GM19043 (cell line): ENCODE data around the gene ADRB2.
"Not testable (repeated sequence)": the region's sequence is repeated elsewhere in the genome, so short reads cannot be mapped to it uniquely, and the experiment has no call there.

Experiments
- ATAC-seq: cut with Tn5 transposase; IDR thresholded peaks from one replicate; pipeline ENCODE4 v1.9.1; 2021; ENCODE audit warnings: low read depth; ENCODE audit not compliant: unreplicated experiment

The ADRB2 gene

DNA sequence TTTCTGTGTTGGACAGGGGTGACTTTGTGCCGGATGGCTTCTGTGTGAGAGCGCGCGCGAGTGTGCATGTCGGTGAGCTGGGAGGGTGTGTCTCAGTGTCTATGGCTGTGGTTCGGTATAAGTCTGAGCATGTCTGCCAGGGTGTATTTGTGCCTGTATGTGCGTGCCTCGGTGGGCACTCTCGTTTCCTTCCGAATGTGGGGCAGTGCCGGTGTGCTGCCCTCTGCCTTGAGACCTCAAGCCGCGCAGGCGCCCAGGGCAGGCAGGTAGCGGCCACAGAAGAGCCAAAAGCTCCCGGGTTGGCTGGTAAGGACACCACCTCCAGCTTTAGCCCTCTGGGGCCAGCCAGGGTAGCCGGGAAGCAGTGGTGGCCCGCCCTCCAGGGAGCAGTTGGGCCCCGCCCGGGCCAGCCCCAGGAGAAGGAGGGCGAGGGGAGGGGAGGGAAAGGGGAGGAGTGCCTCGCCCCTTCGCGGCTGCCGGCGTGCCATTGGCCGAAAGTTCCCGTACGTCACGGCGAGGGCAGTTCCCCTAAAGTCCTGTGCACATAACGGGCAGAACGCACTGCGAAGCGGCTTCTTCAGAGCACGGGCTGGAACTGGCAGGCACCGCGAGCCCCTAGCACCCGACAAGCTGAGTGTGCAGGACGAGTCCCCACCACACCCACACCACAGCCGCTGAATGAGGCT, at the start of gene ADRB2:
ADRB2 (plus strand) TSS at position 559 of the 686 bp plus-strand sequence. CDS start 221 bp downstream, outside the sequence.
- peak; percentile 95 for ATAC-seq

DNA sequence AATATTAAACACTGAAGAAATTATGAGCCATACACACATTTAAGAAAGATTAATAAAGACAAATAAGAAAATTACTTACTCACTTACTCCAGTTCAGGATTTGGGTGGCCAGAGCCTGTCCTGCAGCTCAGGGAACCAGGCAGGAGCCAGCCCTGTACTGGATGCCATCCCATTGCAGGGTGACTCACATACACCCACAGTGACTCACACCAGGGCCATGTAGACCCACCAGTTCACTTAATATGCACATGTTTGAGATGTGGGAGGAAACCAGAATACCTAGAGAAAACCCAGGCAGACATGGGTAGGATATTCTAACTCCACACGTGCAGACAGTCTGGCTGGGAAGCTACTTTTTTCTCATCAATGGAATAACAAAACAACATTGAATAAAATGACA, 49.6 kb upstream of the ADRB2 start:
- no peak for ATAC-seq

DNA sequence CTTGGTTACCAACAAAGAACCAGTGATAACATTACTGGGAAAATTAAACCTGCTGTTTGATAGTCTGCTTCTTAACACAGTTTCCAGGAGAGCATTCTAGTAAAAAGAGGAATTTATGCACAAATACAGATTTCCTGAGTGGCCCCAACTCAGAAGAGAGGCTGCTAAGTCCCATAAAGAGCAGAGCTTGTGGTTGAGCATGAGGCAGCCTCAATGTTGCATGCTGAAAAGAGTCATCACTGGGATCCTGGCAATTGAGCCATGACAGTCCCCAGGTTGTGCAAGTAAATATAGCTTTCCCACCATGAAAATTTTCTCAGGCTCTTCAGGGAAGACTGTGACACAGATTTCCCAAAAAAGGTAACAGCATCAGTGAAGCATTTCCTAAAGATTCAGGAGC, 47.5 kb upstream of the ADRB2 start:
- no peak for ATAC-seq

DNA sequence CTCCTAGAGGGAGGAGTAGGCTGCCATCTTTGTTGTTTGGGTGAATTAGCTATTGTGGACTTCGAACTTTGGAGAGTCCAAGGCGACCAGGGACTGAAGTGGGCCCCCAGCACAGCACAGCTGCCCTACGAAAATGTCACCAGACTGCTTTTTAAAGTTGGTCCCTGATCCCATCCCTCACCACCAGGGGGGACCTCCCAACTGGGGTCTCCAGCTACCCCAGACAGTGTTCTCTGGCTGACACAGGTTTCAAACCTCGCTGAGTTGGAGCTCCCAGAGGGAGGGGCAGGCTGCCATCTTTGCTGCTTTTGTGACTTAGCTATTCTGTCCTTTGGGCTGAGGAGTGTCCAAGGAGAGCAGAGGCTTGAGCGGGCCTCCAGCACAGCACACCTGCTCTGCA, 45.7 kb upstream of the ADRB2 start:
- no peak for ATAC-seq

DNA sequence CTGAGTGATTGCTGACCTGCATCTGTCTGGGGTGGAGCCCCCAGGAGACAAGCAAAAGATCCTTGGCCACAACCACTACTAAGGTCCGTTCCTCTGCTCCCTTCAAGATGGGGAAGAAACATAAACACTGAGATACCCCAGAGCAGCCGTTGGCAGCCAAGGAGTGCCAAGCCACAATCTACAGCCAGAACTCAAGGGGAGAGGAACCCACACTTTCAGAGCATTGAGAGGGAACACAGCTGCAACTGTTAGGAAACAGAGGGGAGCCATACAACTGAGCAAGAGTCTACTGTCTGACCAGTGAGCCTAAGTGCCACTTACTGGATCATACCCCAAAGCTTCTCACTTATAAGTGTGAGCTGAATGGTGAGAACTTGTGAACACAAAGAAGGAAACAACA, 44.6 kb upstream of the ADRB2 start:
- ATAC-seq: no peak

DNA sequence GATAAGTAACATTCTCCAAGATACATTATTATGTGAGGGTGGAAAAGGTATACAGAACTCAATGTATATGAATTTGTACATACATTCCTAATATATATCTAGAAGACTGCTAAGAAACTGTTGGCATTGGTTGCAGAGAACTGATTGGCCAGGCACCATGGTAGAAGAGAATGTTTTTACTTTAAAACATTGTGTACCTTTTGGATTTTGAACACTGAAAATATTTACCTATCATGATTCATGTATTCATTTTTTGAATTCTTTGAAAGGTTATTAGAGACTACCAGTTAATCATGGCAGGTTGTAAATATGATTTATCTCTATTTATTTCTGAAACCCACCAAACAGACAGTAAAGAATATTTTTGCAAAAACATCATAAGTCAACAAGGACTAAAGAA, 41.2 kb upstream of the ADRB2 start:
- no peak for ATAC-seq

DNA sequence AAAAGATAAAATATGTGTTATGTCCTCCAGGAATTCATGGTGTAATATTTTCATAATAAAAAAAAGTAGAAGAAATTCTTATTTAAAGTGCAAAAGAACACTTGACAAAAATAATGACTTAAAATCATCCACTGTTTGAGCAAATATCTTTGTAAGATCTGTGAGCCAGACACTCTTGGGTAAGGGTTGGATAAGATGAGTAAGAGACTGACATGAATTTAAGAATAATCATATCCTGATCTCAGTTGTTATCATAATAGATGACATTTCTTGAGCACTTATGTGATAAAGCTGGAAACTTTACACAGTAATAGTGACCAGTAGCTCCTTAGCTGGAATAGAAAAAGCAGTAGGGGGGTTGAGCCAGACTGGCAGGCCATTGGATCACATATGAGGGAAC, 40.0 kb upstream of the ADRB2 start:
- ATAC-seq: no peak

DNA sequence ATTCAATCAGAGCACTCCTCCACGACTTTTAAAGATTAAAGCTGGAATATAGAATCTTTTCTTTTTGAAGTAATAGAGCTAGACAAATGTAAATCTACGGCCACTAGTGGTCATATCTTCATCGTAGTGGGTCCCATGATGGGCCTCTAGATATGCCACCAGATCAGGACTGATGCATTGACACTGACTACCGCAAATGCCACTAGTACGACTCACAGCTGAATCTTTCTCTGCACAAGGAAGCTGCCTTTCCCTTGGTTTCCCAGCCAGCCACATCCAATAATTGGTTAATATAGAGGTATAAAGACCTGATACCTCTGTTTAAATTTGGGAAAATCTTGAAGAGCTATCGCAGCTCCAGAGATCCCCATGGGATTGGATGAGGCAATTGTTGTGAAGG, 37.8 kb upstream of the ADRB2 start:
- ATAC-seq: no peak

DNA sequence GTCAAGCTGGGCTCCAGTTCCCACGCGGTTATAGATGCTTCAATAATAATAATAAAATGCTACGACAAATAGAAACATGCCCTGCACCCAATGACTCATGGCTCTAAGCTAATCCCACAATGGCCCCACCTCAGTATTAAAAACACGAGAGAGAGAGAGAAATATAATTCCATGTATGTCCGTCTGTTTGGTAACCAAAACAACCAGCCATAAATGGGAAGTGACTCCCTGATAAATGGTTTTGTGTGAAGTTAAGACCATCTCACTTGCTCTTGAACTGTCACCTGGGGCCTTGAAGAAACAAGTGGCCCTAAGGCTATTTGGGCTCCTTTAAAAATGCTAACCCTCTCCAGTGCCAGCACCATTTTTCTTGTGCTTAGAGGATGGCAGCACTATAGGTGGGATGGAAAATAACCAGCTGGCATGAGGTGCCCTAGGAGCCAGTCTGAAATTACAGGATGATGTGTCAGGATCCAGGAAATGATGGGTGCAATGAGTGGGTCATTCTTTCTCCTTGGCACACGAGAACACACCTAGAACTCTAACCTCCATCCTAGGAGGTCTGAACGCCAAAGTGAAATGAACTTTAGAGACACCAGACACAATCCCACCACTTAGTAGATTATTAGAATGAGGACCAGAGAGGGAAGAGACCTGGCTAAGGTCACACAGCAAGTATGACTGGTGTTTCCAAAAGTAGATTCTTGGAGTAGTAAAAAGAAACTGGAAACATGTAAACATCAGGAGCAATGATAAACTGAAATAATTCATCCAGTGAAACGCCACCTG, 35.7 kb upstream of the ADRB2 start:
- ATAC-seq: peak; percentile 14

DNA sequence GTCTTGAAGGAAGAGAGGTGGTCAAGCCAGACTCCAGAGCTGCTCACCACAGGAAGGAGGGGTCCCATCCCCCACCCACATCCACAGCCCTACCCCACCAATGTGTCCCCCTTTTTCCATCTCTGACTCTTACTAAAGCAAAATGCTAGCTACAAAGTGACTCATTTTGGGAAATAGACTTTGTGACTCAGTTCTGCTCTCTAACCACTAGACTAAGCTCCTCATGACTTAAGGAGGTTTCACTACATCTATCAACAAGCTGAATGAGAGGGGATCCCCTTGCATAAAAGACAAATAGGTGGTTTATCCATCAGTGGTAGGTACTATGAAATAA, 35.1 kb upstream of the ADRB2 start:
- peak; percentile 95 for ATAC-seq

DNA sequence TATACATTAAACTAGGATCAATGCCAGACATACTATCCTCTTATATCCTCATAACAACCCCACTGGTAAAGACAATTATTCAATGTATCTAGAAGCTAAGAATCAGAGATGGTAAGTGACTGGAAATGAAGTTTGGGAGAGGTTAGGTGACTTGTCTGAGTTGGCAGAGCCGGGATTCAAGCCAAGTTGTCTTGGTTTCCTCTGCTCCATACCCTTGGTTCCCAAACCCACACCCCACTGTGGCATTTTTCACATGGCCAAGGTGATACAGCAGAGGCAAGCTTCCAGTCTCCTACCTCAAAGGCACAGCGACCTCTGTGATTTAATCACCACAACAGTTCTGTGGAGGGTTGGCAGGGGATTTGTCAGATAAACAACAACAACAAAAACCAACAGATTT, 34.7 kb upstream of the ADRB2 start:
- no peak for ATAC-seq

DNA sequence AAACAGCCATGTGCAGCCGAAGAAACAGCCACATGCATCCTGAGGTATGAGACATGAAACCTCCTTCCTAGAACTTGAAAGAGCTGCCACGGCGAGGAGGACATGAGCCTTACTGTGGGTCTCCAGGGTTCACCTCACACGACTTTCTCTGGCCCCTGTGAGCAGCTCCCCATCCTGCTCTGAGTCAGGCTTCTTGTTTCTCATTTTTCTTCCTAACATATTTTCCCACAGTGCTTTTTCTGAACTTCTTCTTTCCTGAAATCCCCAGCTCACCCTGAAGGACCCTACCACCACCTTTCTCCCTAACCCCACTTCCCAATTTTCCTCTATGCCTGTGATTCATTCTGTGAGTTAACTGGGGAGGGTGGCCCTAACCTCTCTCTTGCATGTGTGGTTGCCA, 33.7 kb upstream of the ADRB2 start:
- no peak for ATAC-seq

DNA sequence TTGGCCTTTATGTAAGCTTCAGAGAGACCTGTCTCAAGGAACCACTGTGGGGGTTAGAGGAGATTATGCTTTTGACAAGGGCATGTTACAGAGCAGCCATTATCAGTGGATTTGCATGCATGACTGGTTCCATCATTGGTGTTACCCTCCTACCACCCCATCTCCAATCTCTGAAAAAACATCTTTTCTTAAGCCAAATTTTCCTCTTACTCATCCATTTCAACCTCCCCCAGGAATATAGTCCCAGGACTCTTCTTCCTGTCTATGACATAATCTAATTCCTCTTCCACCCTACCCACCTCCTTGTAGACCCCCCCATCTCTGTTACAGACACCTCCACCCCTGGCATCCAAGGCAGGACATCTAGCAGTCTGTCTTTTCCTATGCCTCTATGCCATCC, 33.1 kb upstream of the ADRB2 start:
- no peak for ATAC-seq

DNA sequence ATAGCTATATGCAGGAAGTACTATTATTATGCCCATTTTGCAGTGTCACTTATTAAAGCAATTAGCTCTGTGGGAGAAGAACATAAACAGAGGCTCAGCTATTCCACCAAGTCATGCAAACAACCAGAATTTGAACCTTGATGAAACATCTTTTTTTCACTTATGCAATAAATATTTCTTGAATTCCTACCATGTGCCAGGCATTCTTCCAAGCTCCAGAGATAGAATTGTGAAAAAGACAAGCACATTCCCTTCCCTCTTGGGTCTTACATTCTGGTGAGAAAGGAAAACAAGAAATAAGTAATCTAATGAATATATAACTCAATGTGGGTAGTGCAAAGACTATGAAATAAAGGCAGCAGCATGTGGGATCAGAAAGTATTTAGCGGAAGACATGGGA, 32.1 kb upstream of the ADRB2 start:
- no peak for ATAC-seq

DNA sequence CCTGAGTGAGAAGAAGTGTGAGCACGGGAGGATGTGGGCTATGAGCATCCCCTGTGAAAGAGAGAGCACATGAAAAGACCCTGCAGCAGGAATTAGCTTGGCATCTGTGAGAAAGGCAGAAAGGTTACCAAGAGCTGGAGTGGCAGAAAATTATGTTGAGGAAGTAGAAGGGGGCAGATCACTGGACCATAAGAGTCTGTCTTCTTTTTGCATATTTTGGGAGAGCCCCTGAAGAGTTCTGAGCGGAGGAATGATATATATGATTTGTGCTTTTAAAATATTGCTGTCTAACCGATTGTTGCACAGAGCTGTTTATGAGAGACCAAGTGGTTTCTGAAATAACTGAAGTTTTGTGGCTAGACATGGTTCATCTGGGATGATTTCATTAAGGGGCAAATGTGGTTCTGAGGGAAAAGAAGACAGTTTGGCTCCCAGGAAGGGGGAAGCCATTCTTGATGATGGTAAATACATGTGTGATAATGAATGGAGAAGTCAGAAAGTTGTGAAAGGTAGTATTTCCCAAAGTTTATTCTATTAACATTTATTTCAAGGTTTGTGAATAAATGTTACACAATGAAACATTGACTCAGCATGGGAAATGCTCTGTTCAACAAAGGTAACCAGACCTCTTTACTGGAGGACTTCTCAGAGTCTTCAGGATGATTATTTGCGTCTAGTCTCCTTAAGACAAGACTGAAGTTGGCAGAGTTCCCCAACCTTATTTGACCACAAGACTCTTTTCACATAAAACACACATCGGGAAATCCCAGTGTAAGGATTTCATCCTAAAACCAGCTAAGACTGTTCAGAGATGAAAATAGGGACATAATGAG, 31.5 kb upstream of the ADRB2 start:
- ATAC-seq: peak; percentile 30

DNA sequence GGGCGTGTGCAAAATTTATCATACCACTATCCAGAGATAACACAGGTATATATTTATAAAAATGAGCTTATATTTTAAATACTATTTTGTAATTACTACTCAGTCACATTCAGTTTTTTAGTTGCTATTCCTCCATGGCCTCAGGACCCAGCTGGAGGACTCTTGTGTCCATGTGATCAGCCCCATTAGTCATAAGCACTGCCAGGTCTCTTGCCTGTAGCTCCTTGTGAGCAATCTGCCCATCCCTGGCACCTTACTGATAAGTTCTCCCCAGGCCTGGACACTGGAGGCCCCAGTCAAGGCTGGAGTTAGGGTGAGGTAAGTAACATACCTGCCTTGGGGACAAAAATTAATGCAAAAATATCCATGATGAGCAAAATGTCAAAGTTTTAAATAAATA, 29.5 kb upstream of the ADRB2 start:
- ATAC-seq: no peak

DNA sequence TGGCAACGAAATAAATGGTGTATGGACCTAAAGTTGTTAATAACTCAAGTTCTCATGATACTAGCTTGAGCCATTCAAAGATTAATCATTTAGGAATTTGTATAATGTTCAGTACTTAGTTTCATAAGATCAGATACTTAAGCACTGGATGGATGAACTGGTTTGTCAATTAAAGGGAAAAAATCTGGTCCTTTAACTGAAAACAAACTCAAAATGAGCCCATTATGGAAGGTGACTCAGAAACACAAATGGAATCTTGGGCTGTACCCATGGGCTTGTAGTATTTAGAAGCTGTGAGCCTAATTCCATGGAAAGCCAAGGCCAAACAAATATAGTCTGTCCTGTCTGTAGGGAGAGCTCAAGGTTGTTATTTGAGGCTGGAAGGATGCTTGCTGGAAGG, 27.6 kb upstream of the ADRB2 start:
- no peak for ATAC-seq

DNA sequence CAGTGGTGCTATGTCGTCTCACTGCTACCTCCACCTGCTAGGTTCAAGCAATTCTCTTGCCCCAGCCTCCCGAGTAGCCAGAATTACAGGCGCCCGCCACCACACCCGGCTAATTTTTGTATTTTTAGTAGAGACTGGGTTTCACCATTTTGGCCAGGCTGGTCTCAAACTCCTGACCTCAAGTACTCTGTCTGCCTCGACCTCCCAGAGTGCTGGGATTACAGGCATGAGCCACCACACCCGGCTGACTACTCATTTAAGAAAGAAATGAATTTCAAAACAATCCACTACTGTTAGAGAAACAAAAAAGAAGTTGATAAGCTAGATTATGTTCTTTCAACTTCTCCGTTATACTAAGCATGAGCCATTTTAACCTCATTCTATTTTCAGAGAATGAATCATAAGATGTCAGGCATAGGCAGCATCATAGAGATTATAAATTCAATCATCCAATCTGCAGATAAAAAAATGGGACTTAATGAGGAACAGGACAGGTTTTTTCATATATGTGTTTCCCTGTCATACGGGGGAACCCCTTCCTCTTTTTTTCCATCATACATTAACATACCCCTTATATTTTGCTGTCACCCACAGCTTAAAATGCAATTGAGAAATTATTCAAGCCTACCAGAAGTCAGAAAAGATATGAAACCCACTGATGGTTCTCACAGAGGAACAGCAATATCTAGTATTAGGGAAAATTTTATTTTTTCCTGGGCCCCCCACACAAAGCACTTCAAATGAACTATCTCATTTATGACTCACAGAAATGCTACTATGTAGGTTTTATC, 26.5 kb upstream of the ADRB2 start:
- ATAC-seq: no peak

DNA sequence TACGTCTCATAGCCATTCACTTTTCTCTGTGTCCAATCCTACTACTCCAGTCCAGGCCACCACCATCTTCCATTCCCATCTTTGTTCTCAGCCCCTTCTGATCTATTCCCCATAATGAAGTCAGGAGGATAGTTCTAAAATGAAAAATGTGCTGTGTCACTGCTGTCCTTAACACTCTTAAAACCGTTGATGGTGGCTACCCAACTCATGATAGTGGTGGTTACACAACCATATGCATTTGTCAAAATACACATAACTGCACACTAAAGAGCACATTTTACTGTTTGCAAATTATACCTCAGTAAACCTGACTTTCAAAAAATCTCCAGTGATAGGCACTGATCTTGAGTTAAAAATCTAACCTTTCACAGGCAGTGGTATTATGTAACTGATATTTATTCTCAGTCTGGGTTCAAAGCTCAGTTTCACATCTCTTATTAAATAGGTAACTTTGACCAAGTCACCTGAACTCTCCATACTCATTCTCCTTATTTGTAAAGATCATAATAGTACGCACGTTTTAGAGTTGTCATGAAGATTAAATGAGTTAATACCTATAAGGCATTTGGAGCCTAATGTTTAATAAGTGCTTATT, 24.6 kb upstream of the ADRB2 start:
- ATAC-seq: no peak

DNA sequence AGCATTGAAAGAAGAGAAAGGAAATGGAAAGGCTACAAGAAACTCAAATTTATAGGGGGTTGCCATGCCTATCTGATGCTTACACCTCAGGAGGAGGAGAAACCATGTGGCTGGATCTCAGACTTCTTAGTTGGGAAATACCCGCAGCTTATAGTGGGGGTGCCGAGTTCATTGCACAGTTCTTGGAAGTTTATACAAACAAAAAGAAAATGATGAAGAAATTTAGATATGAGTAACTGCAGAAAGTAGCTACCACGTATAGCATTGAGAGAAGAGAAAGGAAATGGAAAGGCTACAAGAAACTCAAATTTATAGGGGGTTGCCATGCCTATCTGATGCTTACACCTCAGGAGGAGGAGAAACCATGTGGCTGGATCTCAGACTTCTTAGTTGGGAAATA, 23.0 kb upstream of the ADRB2 start:
- ATAC-seq: not testable (repeated sequence)
